ENCODE measurements around the gene C10orf105.

C10orf105 gene

GRCh38 chr10:71746344-71747037 lies 26.9 kb upstream of the C10orf105 start:
- H3K9me3 Mint-ChIP-seq = peaks cover 6% of the 10 kb centered on the region
- peaks cover 87% of the 10 kb centered on the region for H3K4me1 Mint-ChIP-seq (ENCODE audit: low read depth)
- no peaks in the 10 kb centered on the region for H3K27me3 Mint-ChIP-seq (ENCODE audit: low read depth)
- peaks cover 35% of the 10 kb centered on the region for H3K36me3 Mint-ChIP-seq (ENCODE audit: low read depth)
- peak overlapping the region; percentile 97 for H3K27ac Mint-ChIP-seq
- no peak overlapping the region for H3K4me3 Mint-ChIP-seq

DNA sequence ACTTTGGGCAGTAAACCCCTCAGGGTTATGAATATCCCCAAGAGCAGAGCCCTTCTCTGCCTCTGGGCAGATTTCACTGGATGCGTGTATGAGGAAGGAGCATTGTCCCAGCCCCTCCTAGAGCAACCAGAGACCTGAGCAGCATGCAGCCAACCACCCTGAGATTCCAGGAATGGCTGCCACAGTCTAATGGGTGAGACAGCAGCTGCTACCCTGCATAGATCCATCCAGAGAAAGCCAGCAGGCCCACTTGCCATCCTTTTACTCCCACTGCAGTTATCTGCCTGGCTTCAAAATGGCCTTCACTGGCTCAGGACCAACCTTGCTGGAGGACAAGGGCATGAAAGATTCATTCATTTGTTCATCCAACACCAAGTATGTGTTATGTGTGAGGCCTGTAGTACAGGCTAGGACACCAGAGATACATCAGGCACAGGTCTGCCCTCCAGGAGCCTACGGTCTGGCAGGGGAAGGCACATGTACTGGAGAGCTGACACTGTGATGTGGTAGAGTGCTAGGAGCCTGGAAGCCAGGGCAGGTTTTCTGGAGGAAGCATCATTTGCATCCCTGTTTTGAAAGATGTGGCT lies 26.2 kb upstream of the C10orf105 start:
- Mint-ChIP-seq H3K27ac (peak overlapping the region; percentile 97), H3K27me3 (ENCODE audit: low read depth) (no peaks in the 10 kb centered on the region), H3K9me3 (peaks cover 6% of the 10 kb centered on the region), H3K36me3 (ENCODE audit: low read depth) (peaks cover 31% of the 10 kb centered on the region), H3K4me3 (peak overlapping the region; percentile 25), H3K4me1 (ENCODE audit: low read depth) (peaks cover 92% of the 10 kb centered on the region)

DNA sequence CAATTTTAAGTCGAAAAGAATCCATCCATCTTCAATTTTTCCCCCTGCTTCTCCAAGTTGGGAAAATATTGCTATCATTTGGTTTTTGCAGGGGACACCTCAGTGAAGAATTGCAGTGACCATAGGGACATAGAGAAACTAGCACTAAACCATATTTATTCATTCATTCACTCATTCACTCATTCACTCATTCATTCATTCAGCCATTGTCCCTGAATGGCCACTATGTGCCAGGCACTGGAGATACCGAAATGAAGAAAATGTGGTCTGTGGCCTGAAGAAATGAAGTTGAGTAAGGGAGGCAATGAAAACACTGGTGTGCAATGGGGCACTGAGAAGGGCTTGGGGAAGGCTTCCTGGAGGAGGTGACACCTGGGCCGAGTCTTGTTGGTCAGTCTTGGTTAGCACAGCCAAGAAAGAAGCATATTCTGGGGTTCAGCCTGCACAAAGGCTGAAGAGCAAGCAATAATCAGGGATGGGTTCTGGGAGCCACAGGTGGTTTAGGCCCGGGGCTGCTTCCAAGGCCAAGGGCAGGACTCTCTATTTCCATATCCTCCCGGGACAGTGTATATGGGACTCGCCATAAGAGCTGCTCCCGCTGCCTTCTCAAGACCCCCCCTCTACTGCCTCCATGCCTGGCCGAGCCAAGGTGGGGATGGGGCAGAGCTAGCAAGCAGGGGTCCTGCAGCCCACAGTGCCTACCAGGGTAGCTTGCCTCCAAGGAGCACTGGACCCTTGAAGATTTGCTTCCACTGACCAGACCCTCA lies 25.5 kb upstream of the C10orf105 start:
- H3K27ac Mint-ChIP-seq = peak overlapping the region; percentile 52
- H3K27me3 Mint-ChIP-seq (ENCODE audit: low read depth) = no peaks in the 10 kb centered on the region
- peaks cover 90% of the 10 kb centered on the region for H3K4me1 Mint-ChIP-seq (ENCODE audit: low read depth)
- H3K36me3 Mint-ChIP-seq (ENCODE audit: low read depth) = peaks cover 25% of the 10 kb centered on the region
- no peak overlapping the region for H3K4me3 Mint-ChIP-seq
- peaks cover 6% of the 10 kb centered on the region for H3K9me3 Mint-ChIP-seq

- Mint-ChIP-seq H3K36me3 (ENCODE audit: low read depth) (peaks cover 18% of the 10 kb centered on the region), H3K9me3 (peaks cover 6% of the 10 kb centered on the region), H3K27ac (no peak overlapping the region), H3K4me1 (ENCODE audit: low read depth) (peaks cover 80% of the 10 kb centered on the region), H3K27me3 (ENCODE audit: low read depth) (no peaks in the 10 kb centered on the region), H3K4me3 (no peak overlapping the region)
Measured at GRCh38 chr10:71743866-71744265, 24.3 kb upstream of the C10orf105 start.

DNA sequence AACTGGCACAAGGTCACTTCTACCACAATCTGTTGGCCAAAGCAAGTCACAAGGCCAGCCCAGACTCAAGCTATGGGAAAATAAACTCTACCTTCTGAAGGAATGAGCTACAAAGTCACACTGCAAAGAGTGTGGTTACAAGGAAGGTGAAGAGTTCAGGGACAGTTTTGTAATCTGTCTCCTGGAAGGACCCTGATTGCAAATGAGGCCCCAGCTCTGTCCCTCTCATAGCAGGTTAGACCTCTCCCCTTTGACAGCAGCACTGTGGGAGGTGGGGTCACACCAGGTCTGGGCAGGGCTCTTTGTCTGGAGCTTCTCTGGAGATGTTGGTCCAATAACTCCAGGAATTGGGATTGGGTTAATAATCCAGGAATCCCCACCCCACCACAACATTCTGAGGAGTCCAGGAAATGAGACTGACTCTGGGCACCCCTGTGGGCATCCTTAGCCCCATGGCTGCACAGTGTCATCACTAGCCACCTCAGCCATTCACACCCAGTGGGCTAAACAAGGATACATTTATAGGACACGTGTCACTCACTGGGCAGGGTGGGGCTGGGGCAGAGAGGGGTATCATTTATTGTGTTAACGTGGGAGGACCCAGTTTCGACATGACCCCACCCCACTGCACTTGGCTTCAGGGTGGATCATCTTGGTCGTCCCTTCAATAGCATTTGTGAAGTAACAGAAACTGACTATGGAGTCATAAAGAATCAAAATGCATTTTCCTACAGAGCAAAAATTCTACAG lies 23.7 kb upstream of the C10orf105 start:
- H3K4me3 Mint-ChIP-seq = no peak overlapping the region

GRCh38 chr10:71742301-71743088 lies 22.9 kb upstream of the C10orf105 start:
- Mint-ChIP-seq H3K4me3 (peak overlapping the region; percentile 36), H3K36me3 (ENCODE audit: low read depth) (peaks cover 11% of the 10 kb centered on the region), H3K9me3 (peaks cover 6% of the 10 kb centered on the region), H3K27ac (peak overlapping the region; percentile 78), H3K27me3 (ENCODE audit: low read depth) (no peaks in the 10 kb centered on the region), H3K4me1 (ENCODE audit: low read depth) (peaks cover 78% of the 10 kb centered on the region)

More for the DNA sequence above, 23.7 kb upstream of the C10orf105 start:
- H3K9me3 Mint-ChIP-seq = peaks cover 6% of the 10 kb centered on the region
- H3K27ac Mint-ChIP-seq = peak overlapping the region; percentile 78
- H3K27me3 Mint-ChIP-seq (ENCODE audit: low read depth) = no peaks in the 10 kb centered on the region
- H3K36me3 Mint-ChIP-seq (ENCODE audit: low read depth) = peaks cover 14% of the 10 kb centered on the region
- H3K4me1 Mint-ChIP-seq (ENCODE audit: low read depth) = peaks cover 76% of the 10 kb centered on the region

- Mint-ChIP-seq H3K4me3 (peak overlapping the region; percentile 51), H3K27me3 (ENCODE audit: low read depth) (no peaks in the 10 kb centered on the region), H3K9me3 (peaks cover 6% of the 10 kb centered on the region), H3K27ac (peak overlapping the region; percentile 78), H3K4me1 (ENCODE audit: low read depth) (peaks cover 77% of the 10 kb centered on the region), H3K36me3 (ENCODE audit: low read depth) (peaks cover 10% of the 10 kb centered on the region)
Measured at GRCh38 chr10:71741671-71742070, 22.1 kb upstream of the C10orf105 start.

GRCh38 chr10:71741029-71741428 lies 21.5 kb upstream of the C10orf105 start:
- peak overlapping the region; percentile 51 for H3K4me3 Mint-ChIP-seq
- peaks cover 10% of the 10 kb centered on the region for H3K36me3 Mint-ChIP-seq (ENCODE audit: low read depth)
- peaks cover 6% of the 10 kb centered on the region for H3K9me3 Mint-ChIP-seq
- peaks cover 77% of the 10 kb centered on the region for H3K4me1 Mint-ChIP-seq (ENCODE audit: low read depth)
- H3K27ac Mint-ChIP-seq = peak overlapping the region; percentile 37
- no peaks in the 10 kb centered on the region for H3K27me3 Mint-ChIP-seq (ENCODE audit: low read depth)

DNA sequence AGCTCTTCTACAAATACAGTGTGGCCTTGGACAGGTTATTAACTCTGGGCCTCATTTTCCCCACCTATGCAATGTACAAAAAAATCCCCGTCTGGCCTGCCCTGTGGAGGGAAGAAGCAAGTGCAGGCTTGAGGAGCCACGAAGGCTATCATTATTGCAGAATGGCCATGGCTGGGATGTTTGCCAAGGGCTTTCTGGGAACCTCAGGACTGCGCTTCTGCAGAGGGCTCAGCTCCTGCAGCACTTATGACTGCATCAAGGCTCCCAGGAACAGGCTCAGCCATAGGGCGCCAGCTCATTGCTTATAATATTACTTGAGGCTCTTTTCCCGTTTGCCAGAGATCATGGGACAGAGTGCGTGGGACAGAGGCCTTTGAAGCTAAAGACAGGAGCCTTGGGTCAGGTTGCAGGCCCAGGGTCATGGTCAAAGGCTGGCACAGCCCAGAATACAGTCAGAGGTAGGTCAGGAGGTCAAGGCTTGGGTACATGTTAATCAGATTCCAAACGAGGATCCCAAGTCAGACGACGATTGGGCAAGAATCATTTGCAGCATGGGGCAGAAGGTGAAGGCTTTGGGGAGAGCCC lies 20.6 kb upstream of the C10orf105 start:
- Mint-ChIP-seq H3K27me3 (ENCODE audit: low read depth) (no peaks in the 10 kb centered on the region), H3K36me3 (ENCODE audit: low read depth) (peaks cover 7% of the 10 kb centered on the region), H3K27ac (peak overlapping the region; percentile 19), H3K4me1 (ENCODE audit: low read depth) (peaks cover 72% of the 10 kb centered on the region), H3K9me3 (peaks cover 6% of the 10 kb centered on the region), H3K4me3 (peak overlapping the region; percentile 21)

DNA sequence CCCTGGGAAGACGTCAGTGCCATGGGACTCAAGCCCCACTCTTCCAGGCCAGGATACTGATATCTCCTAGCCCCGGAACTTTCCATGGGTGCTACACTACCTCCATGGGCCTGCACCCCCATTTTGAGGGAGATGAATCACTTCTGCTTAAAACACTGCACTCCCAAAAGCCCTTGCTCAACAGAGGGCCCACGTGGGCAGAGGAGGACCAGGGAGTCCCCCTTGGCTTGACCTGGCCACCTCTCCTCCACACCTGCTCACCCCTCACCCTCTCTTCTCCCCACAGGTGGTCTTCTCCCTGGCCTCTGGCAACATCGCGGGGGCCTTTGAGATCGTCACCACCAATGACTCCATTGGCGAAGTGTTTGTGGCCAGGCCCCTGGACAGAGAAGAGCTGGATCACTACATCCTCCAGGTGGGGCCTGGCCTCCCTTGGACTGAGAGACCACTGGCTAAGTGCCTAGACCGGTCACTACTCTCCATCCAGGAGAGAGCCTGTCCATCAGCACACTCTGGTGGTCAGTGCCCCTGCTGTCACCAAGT lies 19.9 kb upstream of the C10orf105 start:
- Mint-ChIP-seq H3K27me3 (ENCODE audit: low read depth) (no peaks in the 10 kb centered on the region), H3K4me3 (no peak overlapping the region), H3K9me3 (peaks cover 6% of the 10 kb centered on the region), H3K27ac (no peak overlapping the region), H3K36me3 (ENCODE audit: low read depth) (peaks cover 4% of the 10 kb centered on the region), H3K4me1 (ENCODE audit: low read depth) (peaks cover 72% of the 10 kb centered on the region)

DNA sequence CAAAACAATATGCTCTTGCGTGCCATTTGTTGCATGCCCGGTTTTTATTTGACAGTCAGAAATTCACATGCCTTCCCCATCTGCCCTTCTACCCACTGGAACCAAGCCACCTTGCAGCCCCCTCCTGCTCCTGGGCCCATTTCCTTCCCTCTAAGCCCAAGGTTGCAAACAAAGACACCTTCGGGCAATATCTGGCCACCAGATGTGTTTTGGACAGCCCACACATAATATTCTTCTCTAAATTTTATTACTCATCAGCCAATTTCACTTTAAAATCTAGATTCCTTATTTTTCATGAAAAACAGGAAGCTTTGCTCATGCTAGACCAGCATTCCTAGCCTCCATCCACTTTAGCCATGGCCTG lies 18.2 kb upstream of the C10orf105 start:
- Mint-ChIP-seq H3K27ac (peak overlapping the region; percentile 68), H3K9me3 (peaks cover 5% of the 10 kb centered on the region), H3K36me3 (ENCODE audit: low read depth) (peaks cover 4% of the 10 kb centered on the region), H3K4me1 (ENCODE audit: low read depth) (peaks cover 68% of the 10 kb centered on the region), H3K4me3 (no peak overlapping the region), H3K27me3 (ENCODE audit: low read depth) (no peaks in the 10 kb centered on the region)

DNA sequence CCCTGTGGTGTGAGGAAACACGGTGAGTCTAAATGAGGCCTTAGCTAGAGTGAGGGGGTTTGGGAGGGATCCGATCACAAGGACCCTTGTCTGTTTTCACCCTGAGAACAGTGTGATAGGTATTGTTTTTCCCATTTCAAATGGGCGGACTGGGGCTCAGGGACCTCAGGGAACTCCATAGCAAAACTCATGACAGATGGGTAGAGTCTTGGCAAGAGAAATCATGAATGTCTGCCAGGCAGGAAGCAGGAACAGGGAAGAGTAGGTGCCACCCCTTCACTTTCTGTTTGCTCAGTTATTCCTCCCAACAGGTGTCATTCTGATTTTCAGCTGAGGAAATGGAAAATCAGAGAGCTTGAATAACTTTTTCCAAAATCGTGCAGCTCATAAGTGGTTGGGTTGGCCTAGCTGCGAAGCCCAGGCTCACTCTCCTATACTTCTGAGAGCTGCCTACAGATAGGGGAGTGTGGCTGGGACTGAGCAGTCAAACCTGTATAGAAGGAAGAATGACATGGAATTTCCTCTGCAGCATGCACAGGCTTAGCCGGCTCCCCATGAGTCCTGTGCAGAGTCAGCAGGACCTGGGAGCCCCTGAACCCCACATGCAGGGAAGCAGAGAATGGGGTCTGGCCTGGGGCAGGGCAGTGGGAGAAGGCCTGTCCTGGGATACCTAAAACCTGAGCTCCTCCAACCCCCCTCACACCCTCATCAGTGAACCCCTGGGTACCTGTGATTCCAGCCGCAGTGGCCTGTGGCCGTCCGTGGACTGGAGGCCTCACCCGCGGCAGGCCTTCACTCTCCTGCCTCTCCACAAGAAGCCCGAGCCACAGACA lies 17.6 kb upstream of the C10orf105 start:
- peaks cover under 1% of the 10 kb centered on the region for H3K36me3 Mint-ChIP-seq (ENCODE audit: low read depth)
- peak overlapping the region; percentile 9 for H3K4me3 Mint-ChIP-seq
- peak overlapping the region; percentile 91 for H3K27ac Mint-ChIP-seq
- peaks cover 66% of the 10 kb centered on the region for H3K4me1 Mint-ChIP-seq (ENCODE audit: low read depth)
- no peaks in the 10 kb centered on the region for H3K9me3 Mint-ChIP-seq
- H3K27me3 Mint-ChIP-seq (ENCODE audit: low read depth) = no peaks in the 10 kb centered on the region

DNA sequence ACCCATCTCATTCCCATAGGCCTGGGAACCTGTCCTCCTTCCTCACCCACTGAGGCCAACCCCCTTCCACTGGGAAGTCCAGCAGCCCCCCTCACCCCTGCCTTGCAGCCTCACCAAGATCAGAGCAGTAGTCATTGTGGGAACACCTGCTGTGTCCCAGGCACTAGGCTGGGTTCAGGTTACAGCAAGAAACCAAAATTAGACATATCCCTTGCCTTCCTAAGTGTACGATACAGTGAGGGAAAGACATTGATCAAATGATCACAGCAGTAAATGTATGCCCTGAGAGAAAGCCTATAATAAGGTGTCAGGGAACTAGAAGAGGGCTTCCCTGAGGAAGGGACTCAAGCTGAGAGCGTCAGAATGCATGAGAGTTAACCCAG lies 17.0 kb upstream of the C10orf105 start:
- no peaks in the 10 kb centered on the region for H3K9me3 Mint-ChIP-seq
- peak overlapping the region; percentile 36 for H3K4me3 Mint-ChIP-seq
- H3K27me3 Mint-ChIP-seq (ENCODE audit: low read depth) = no peaks in the 10 kb centered on the region
- peak overlapping the region; percentile 91 for H3K27ac Mint-ChIP-seq
- peaks cover 64% of the 10 kb centered on the region for H3K4me1 Mint-ChIP-seq (ENCODE audit: low read depth)
- no peaks in the 10 kb centered on the region for H3K36me3 Mint-ChIP-seq (ENCODE audit: low read depth)
